HepG2 (cell line): Measurements from ENCODE around the gene TNFSF12. TPM values are rescaled to one million over a fixed set of nuclear protein-coding genes. Genes with fewer than 3 reads are reported as not detected.

Experiments used
- ASH2L ChIP-seq: fragments of 300-600, 200-600 bp; sonication (generic); IDR thresholded peaks from 2 replicates; pipeline ENCODE4 v1.7.0; 2017; ENCODE audit warnings: low read depth, mild to moderate bottlenecking, moderate library complexity, mixed read lengths, low read length; ENCODE audit not compliant: insufficient read length
- CENPBD1 ChIP-seq: sonication (generic); formaldehyde crosslinking; IDR thresholded peaks from 2 replicates; pipeline ENCODE4 v1.8.0; 2022; ENCODE audit warnings: missing genetic modification reagents, low read depth, mild to moderate bottlenecking, borderline replicate concordance
- CERS6 ChIP-seq: sonication (generic); formaldehyde crosslinking; IDR thresholded peaks from 2 replicates; pipeline ENCODE4 v1.5.0; 2020; ENCODE audit warnings: missing genetic modification reagents
- ERF ChIP-seq: IDR thresholded peaks from 2 replicates; pipeline ENCODE4 v1.6.1; 2018; ENCODE audit warnings: missing biosample characterization, missing genetic modification reagents
- GABPB1 ChIP-seq: IDR thresholded peaks from 2 replicates; pipeline ENCODE4 v1.6.1; 2016; ENCODE audit warnings: mild to moderate bottlenecking, missing genetic modification reagents, moderate library complexity, missing compliant biosample characterization
- HDAC6 ChIP-seq: fragments of 200-600 bp; sonication (generic); IDR thresholded peaks from 2 replicates; pipeline ENCODE4 v1.7.0; 2017; ENCODE audit warnings: mild to moderate bottlenecking, antibody characterized with exemption, low read length, low read depth
- IRF1 ChIP-seq: sonication (generic); formaldehyde crosslinking; IDR thresholded peaks from 2 replicates; pipeline ENCODE4 v1.4.0; 2020; ENCODE audit warnings: low read depth, mild to moderate bottlenecking, missing genetic modification reagents
- KAT2B ChIP-seq: fragments of 150-350 bp; IDR thresholded peaks from 2 replicates; pipeline ENCODE4 v1.6.1; 2014; ENCODE audit warnings: low read depth, low read length, borderline replicate concordance
- MED13 ChIP-seq: sonication (generic); formaldehyde crosslinking; IDR thresholded peaks from 2 replicates; pipeline ENCODE4 v1.5.0; 2020; ENCODE audit warnings: missing genetic modification reagents
- MED8 ChIP-seq: sonication (generic); formaldehyde crosslinking; IDR thresholded peaks from 2 replicates; pipeline ENCODE4 v1.8.1; 2023; ENCODE audit warnings: mild to moderate bottlenecking, missing genetic modification reagents; ENCODE audit not compliant: insufficient replicate concordance
- NCOA1 ChIP-seq: sonication (generic); formaldehyde crosslinking; IDR thresholded peaks from 2 replicates; pipeline ENCODE4 v1.9.0; 2021; ENCODE audit warnings: missing genetic modification reagents
- NR0B2 ChIP-seq: sonication (generic); formaldehyde crosslinking; IDR thresholded peaks from 2 replicates; pipeline ENCODE4 v1.4.0; 2020; ENCODE audit warnings: mild to moderate bottlenecking, missing genetic modification reagents
- PLSCR1 ChIP-seq: sonication (generic); formaldehyde crosslinking; IDR thresholded peaks from 2 replicates; pipeline ENCODE4 v1.5.0; 2020; ENCODE audit warnings: missing genetic modification reagents, mild to moderate bottlenecking, borderline replicate concordance
- THAP11 ChIP-seq: IDR thresholded peaks from 2 replicates; pipeline ENCODE4 v1.6.1; 2016; ENCODE audit warnings: missing biosample characterization, missing genetic modification reagents
- ZC3H13 ChIP-seq: sonication (generic); formaldehyde crosslinking; IDR thresholded peaks from 2 replicates; pipeline ENCODE4 v1.8.1; 2023; ENCODE audit warnings: mild to moderate bottlenecking, missing genetic modification reagents, moderate library complexity
- ZFX ChIP-seq: sonication (generic); formaldehyde crosslinking; IDR thresholded peaks from 2 replicates; pipeline ENCODE4 v1.4.0; 2020; ENCODE audit warnings: mild to moderate bottlenecking, low read depth, missing genetic modification reagents, moderate library complexity
- ZMYM4 ChIP-seq: sonication (generic); formaldehyde crosslinking; IDR thresholded peaks from 2 replicates; pipeline ENCODE4 v1.8.1; 2023; ENCODE audit warnings: mild to moderate bottlenecking, missing genetic modification reagents
- ZNF205 ChIP-seq: IDR thresholded peaks from 2 replicates; pipeline ENCODE4 v1.6.1; 2018; ENCODE audit warnings: missing biosample characterization, missing genetic modification reagents
- ZNF24 ChIP-seq: fragments of 450-650 bp; IDR thresholded peaks from 2 replicates; pipeline ENCODE4 v1.6.1; 2017; ENCODE audit warnings: antibody characterized with exemption, mild to moderate bottlenecking
- ZNF343 ChIP-seq: sonication (generic); formaldehyde crosslinking; IDR thresholded peaks from 2 replicates; pipeline ENCODE4 v1.4.0; 2020; ENCODE audit warnings: mild to moderate bottlenecking, missing genetic modification reagents
- ZNF543 ChIP-seq: sonication (generic); formaldehyde crosslinking; IDR thresholded peaks from 2 replicates; pipeline ENCODE4 v1.4.0; 2020; ENCODE audit warnings: mild to moderate bottlenecking, missing genetic modification reagents
- ZNF615 ChIP-seq: sonication (generic); formaldehyde crosslinking; IDR thresholded peaks from 2 replicates; pipeline ENCODE4 v1.5.0; 2020; ENCODE audit warnings: mild to moderate bottlenecking, missing genetic modification reagents, borderline replicate concordance
- ZNF720 ChIP-seq: sonication (generic); formaldehyde crosslinking; IDR thresholded peaks from 2 replicates; pipeline ENCODE4 v1.4.0; 2020; ENCODE audit warnings: missing genetic modification reagents
- ZNF788 ChIP-seq: sonication (generic); formaldehyde crosslinking; IDR thresholded peaks from 2 replicates; pipeline ENCODE4 v1.5.0; 2020; ENCODE audit warnings: mild to moderate bottlenecking, missing genetic modification reagents, borderline replicate concordance
- ZNF83 ChIP-seq: sonication (generic); formaldehyde crosslinking; IDR thresholded peaks from 2 replicates; pipeline ENCODE4 v1.4.0; 2020; ENCODE audit warnings: missing genetic modification reagents, mild to moderate bottlenecking, borderline replicate concordance
- polyA plus RNA-seq, 8 experiments: library from polyadenylated mRNA; depleted of rRNA in 3 of 8; stranded (reverse) in 7 of 8; unstranded in 1 of 8; fragments of >200 nt; fragmentation: Illumina TruSeq in 4 of 8; extraction: Trizol in 4 of 8; gene quantifications; 2 replicates each; pipeline versions ENCODE4 v1.2.1 to v1.2.3, GENCODE V29; 2011 to 2016; ENCODE audit warnings: low read depth in 4 of 8, missing spikeins in 1 of 8, mixed read lengths in 1 of 8; ENCODE audit not compliant: insufficient read depth in 1 of 8
- total RNA-seq, 5 experiments: library from RNA; depleted of rRNA; stranded (reverse); fragments of >200 nt; fragmentation: Illumina TruSeq; extraction: Trizol; gene quantifications; 2 replicates each; pipeline ENCODE4 v1.2.3, GENCODE V29; 2016; ENCODE audit warnings: low read depth in 1 of 5
- TF ChIP-seq, protein P1 (sequence below): sonication (generic); formaldehyde crosslinking; IDR thresholded peaks from 2 replicates; pipeline ENCODE4 v1.8.1; 2023; ENCODE audit warnings: mild to moderate bottlenecking, inconsistent platforms, moderate library complexity, missing genetic modification reagents, borderline replicate concordance

Gene TNFSF12
- total and polyA plus RNA-seq, 2 of the 13 experiments (the other 11 are each of a cell fraction or from before 2014, with no cell fraction given) = 0.93 to 7.2 TPM

DNA sequence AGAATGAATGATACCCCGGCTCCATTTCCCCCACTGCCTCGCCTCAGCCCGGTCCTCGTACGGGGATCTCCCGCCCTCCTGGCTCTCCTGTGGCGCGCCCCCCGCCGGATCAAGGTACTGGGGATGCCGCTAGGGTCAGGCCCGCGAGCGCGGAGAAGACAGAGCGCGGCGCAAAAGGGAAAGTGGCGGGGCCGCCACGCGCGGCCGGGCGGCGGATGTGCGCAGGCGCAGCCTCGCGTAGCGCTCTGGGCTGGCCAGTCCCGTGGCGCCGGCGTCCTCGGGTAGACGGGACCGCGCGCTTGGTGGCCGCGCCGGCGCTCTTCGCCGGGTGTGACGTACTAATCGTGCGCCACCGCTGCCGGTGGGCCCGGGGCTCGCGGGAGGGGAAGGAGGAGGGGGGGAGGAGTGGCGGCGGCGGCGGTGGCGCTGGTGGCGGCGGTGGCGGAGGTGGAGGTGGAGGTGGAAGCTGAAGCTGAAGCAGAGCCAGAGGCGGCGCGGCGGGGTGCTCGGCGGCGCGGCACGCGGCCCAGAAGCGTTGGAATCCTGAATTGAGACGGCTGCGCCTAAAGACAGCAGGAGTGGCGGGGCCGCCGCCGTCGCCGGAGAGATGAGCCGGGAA is 12.8 kb downstream of the TNFSF12 start, which contains the start of gene SENP3 (continued):
- 0 out of 2 replicates have a peak, but pooled peaks have one; percentile 66 for TF ChIP-seq IRF1 (CRISPR knock-in tag)
- TF ChIP-seq ZNF543 = peak; percentile 56
- TF ChIP-seq ZNF205 (CRISPR knock-in tag) = no peak
- no peak for TF ChIP-seq PLSCR1
- no peak for TF ChIP-seq ZNF615 (CRISPR knock-in tag)
- no peak for TF ChIP-seq CENPBD1 (CRISPR knock-in tag)
- TF ChIP-seq ZNF343 (CRISPR knock-in tag) = 0 out of 2 replicates have a peak, but pooled peaks have one; percentile 40
- TF ChIP-seq ASH2L = peak; percentile 79
- TF ChIP-seq HDAC6 = no peak
- TF ChIP-seq GABPB1 (CRISPR knock-in tag) = peak; percentile 88
- no peak for TF ChIP-seq ZMYM4 (CRISPR knock-in tag)
- TF ChIP-seq KAT2B = no peak
- TF ChIP-seq ZNF24 = no peak
- 0 out of 2 replicates have a peak, but pooled peaks have one; percentile 21 for TF ChIP-seq ERF (CRISPR knock-in tag)
- no peak for TF ChIP-seq MED8 (CRISPR knock-in tag)
- peak; percentile 87 for TF ChIP-seq THAP11 (CRISPR knock-in tag)
- no peak for TF ChIP-seq NR0B2 (CRISPR knock-in tag)
- no peak for TF ChIP-seq CERS6
- TF ChIP-seq ZNF720 (CRISPR knock-in tag) = no peak
- TF ChIP-seq, protein P1, sequence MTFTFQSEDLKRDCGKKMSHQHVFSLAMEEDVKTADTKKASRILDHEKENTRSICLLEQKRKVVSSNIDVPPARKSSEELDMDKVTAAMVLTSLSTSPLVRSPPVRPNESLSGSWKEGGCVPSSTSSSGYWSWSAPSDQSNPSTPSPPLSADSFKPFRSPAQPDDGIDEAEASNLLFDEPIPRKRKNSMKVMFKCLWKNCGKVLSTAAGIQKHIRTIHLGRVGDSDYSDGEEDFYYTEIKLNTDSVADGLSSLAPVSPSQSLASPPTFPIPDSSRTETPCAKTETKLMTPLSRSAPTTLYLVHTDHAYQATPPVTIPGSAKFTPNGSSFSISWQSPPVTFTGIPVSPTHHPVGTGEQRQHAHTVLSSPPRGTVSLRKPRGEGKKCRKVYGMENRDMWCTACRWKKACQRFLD (CRISPR knock-in tag) = no peak; the same call in 1 of the 2 replicates
- TF ChIP-seq NCOA1 = no peak
- 0 out of 2 replicates have a peak, but pooled peaks have one; percentile 41 for TF ChIP-seq ZC3H13 (CRISPR knock-in tag)
- TF ChIP-seq MED13 (CRISPR knock-in tag) = no peak
- TF ChIP-seq ZNF83 (CRISPR knock-in tag) = no peak
- no peak for TF ChIP-seq ZNF788
- TF ChIP-seq ZFX (CRISPR knock-in tag) = peak; percentile 84
